Prostate gland (tissue), 2 donors: Measurements from ENCODE around the gene CDH13. TPM values are rescaled to one million over a fixed set of nuclear protein-coding genes. Genes with fewer than 3 reads are reported as not detected.

ENCODE experiments used
- DNase-seq: peaks from one replicate; pipeline ENCODE4 v3.0.0-alpha.2; 2019; ENCODE audit warnings: low spot score
- H3K27ac ChIP-seq, 2 donors: fragments of 200-600 bp; sonication (generic); 2 replicates each; pipeline ENCODE4 v1.5.1; 2017 to 2019
- H3K27me3 ChIP-seq: fragments of 200-600 bp; sonication (generic); replicated peaks from 2 replicates; pipeline ENCODE4 v1.5.1; 2019; ENCODE audit not compliant: insufficient read depth
- H3K36me3 ChIP-seq, 2 donors: fragments of 200-600 bp; sonication (generic); 1 replicate in 1 of 2; 2 replicates in 1 of 2; pipeline versions ENCODE4 v1.5.1 to v1.8.1; 2017 to 2019
- H3K4me1 ChIP-seq: fragments of 200-600 bp; sonication (generic); replicated peaks from 2 replicates; pipeline ENCODE4 v1.5.1; 2019
- H3K4me3 ChIP-seq, 2 donors: fragments of 200-600 bp; sonication (generic); 2 replicates each; pipeline ENCODE4 v1.5.1; 2017 to 2019
- H3K9me3 ChIP-seq: fragments of 200-600 bp; sonication (generic); 2 replicates; pipeline ENCODE4 v1.5.1; 2017
- CTCF ChIP-seq, 4 experiments: fragments of 200-600 bp in 2 of 4; fragments of 450-650 bp in 2 of 4; sonication (generic) in 2 of 4; IDR thresholded peaks; 1 replicate in 3 of 4; 2 replicates in 1 of 4; pipeline ENCODE4 v1.5.1; 2016 to 2019; ENCODE audit warnings: antibody characterized with exemption in 4 of 4, mild to moderate bottlenecking in 2 of 4, moderate library complexity in 2 of 4
- POLR2A ChIP-seq: fragments of 450-650 bp; IDR thresholded peaks from one replicate; pipeline ENCODE4 v1.6.1; 2016; ENCODE audit warnings: antibody characterized with exemption, mild to moderate bottlenecking
- POLR2AphosphoS5 ChIP-seq: sonication (generic); formaldehyde crosslinking; IDR thresholded peaks from one replicate; pipeline ENCODE4 v1.6.1; 2017; ENCODE audit warnings: antibody characterized with exemption
- WGBS: methylation state at CpG from one replicate; pipeline ENCODE4 v1.1.5; 2018; 5-methylcytosine and 5-hydroxymethylcytosine counted together
- intact Hi-C: fragments of 100-400 bp; cut with DNase I; formaldehyde crosslinking; loops from one replicate; pipeline ENCODE4 v1.14.2; 2022
- total RNA-seq, 2 donors: library from RNA; depleted of rRNA; stranded (reverse); fragments of >200 nt; gene quantifications; one replicate each; pipeline ENCODE4 v1.1.0, GENCODE V29; 2016

CDH13 gene
- total RNA-seq, 2 donors from 2014 or later = 20.6 to 23.0 TPM

- intact Hi-C loops = no loop called here
- H3K4me1 ChIP-seq = peaks cover 2% of the 10 kb centered on the region
- WGBS = 77% methylated on average over 3 of the region's 3 CpGs
- H3K36me3 ChIP-seq = no peaks in the 10 kb centered on the region
- H3K9me3 ChIP-seq = no peaks in the 10 kb centered on the region
- TF ChIP-seq POLR2AphosphoS5 = no peak
- no peak for TF ChIP-seq POLR2A
- TF ChIP-seq CTCF (IDR thresholded peaks at IDR 0.05) = no peak
- H3K27ac ChIP-seq = no peak overlapping the region
- no peak overlapping the region for H3K4me3 ChIP-seq
- no peak for DNase-seq
- no peaks in the 10 kb centered on the region for H3K27me3 ChIP-seq
These were observed 843.6 kb downstream of the CDH13 start for GRCh38 chr16:83470416-83470815.

- no peaks in the 10 kb centered on the region for H3K9me3 ChIP-seq
- H3K4me3 ChIP-seq = no peak overlapping the region
- intact Hi-C loops = no loop called here
- TF ChIP-seq CTCF (IDR thresholded peaks at IDR 0.05) (no peak), POLR2AphosphoS5 (no peak)
- H3K36me3 ChIP-seq = no peaks in the 10 kb centered on the region
- WGBS = 46% methylated on average over 7 of the region's 7 CpGs
- H3K4me1 ChIP-seq = peaks cover 2% of the 10 kb centered on the region
- H3K27me3 ChIP-seq = no peaks in the 10 kb centered on the region
- DNase-seq = peak; percentile 11
- no peak overlapping the region for H3K27ac ChIP-seq
These were observed 846.2 kb downstream of the CDH13 start for GRCh38 chr16:83472776-83473501.

- no peak for DNase-seq
- H3K9me3 ChIP-seq = no peaks in the 10 kb centered on the region
- H3K36me3 ChIP-seq = no peaks in the 10 kb centered on the region
- WGBS = 84% methylated on average over 2 of the region's 2 CpGs
- H3K4me3 ChIP-seq = no peak overlapping the region
- H3K4me1 ChIP-seq = peaks cover 2% of the 10 kb centered on the region
- intact Hi-C loops = no loop called here
- no peaks in the 10 kb centered on the region for H3K27me3 ChIP-seq
- no peak overlapping the region for H3K27ac ChIP-seq
- TF ChIP-seq CTCF (IDR thresholded peaks at IDR 0.05) = no peak
- TF ChIP-seq POLR2A = no peak
- TF ChIP-seq POLR2AphosphoS5 = no peak
These were observed 847.3 kb downstream of the CDH13 start for GRCh38 chr16:83473926-83474650.

GRCh38 chr16:83475108-83475507, 848.3 kb downstream of the CDH13 start:
- no peak for DNase-seq

More at GRCh38 chr16:83475108-83475507, 848.3 kb downstream of the CDH13 start:
- H3K4me3 ChIP-seq = no peak overlapping the region
- TF ChIP-seq POLR2AphosphoS5 (no peak), POLR2A (no peak), CTCF (IDR thresholded peaks at IDR 0.05) (no peak)
- H3K27me3 ChIP-seq = no peaks in the 10 kb centered on the region
- H3K36me3 ChIP-seq = no peaks in the 10 kb centered on the region
- intact Hi-C loops = no loop called here
- H3K9me3 ChIP-seq = no peaks in the 10 kb centered on the region
- H3K27ac ChIP-seq = no peak overlapping the region
- WGBS = 75% methylated on average over 5 of the region's 5 CpGs
- H3K4me1 ChIP-seq = peaks cover 2% of the 10 kb centered on the region
